DOHH2 (cell line): ENCODE data around the gene C1orf94.
"Not testable (repeated sequence)": the region's sequence is repeated elsewhere in the genome, so short reads cannot be mapped to it uniquely, and the experiment has no call there.

Experiments used
- H3F3A ChIP-seq: fragments of 200-600 bp; sonication (generic), shearing (Covaris generic); 2 replicates; pipeline ENCODE4 v1.6.0; 2016; ENCODE audit warnings: antibody characterized with exemption, mild to moderate bottlenecking; ENCODE audit not compliant: control insufficient read depth, insufficient read depth
- H3K27ac ChIP-seq: fragments of 200-600 bp; sonication (generic); 2 replicates; pipeline ENCODE4 v1.5.1; 2014; ENCODE audit warnings: low read depth, mild to moderate bottlenecking, low read length, moderate library complexity
- H3K27me3 ChIP-seq: fragments of 200-600 bp; sonication (generic); 2 replicates; pipeline ENCODE4 v1.6.1; 2014; ENCODE audit warnings: mild to moderate bottlenecking, low read length, mixed read lengths; ENCODE audit not compliant: control insufficient read depth
- H3K36me3 ChIP-seq: fragments of 200-600 bp; sonication (generic); 2 replicates; pipeline ENCODE4 v1.6.1; 2014; ENCODE audit warnings: mild to moderate bottlenecking, low read length, moderate library complexity, mixed read lengths; ENCODE audit not compliant: control insufficient read depth
- H3K4me1 ChIP-seq: fragments of 200-600 bp; sonication (generic); 2 replicates; pipeline ENCODE4 v1.6.1; 2014; ENCODE audit warnings: mild to moderate bottlenecking, low read length, mixed read lengths; ENCODE audit not compliant: control insufficient read depth
- H3K4me2 ChIP-seq: fragments of 200-600 bp; sonication (generic); 2 replicates; pipeline ENCODE4 v1.6.0; 2014; ENCODE audit warnings: mild to moderate bottlenecking, low read length, moderate library complexity
- H3K4me3 ChIP-seq: fragments of 200-600 bp; sonication (generic); 2 replicates; pipeline ENCODE4 v1.5.1; 2014; ENCODE audit warnings: mild to moderate bottlenecking, low read length, mixed read lengths
- H3K79me2 ChIP-seq: fragments of 200-600 bp; sonication (generic); 2 replicates; pipeline ENCODE4 v1.6.1; 2014; ENCODE audit warnings: mild to moderate bottlenecking, low read length, mixed read lengths; ENCODE audit not compliant: control insufficient read depth
- H3K9me2 ChIP-seq: fragments of 200-600 bp; sonication (generic); replicated peaks from 2 replicates; pipeline ENCODE4 v1.6.1; 2014; ENCODE audit warnings: mild to moderate bottlenecking, low read length, mixed read lengths; ENCODE audit not compliant: control insufficient read depth
- H3K9me3 ChIP-seq: fragments of 200-600 bp; sonication (generic); 2 replicates; pipeline ENCODE4 v1.6.1; 2014; ENCODE audit warnings: antibody characterized with exemption, low read length, mixed read lengths; ENCODE audit not compliant: control insufficient read depth, insufficient read depth
- H4K20me1 ChIP-seq: fragments of 200-600 bp; sonication (generic); 2 replicates; pipeline ENCODE4 v1.6.0; 2014; ENCODE audit warnings: low read depth, mild to moderate bottlenecking, antibody characterized with exemption, low read length, moderate library complexity; ENCODE audit not compliant: control insufficient read depth, insufficient read depth
- CTCF ChIP-seq: fragments of 200-600 bp; sonication (generic); IDR thresholded peaks from one replicate; pipeline ENCODE4 v1.5.1; 2014; ENCODE audit warnings: antibody characterized with exemption, mild to moderate bottlenecking, low read depth, low read length; ENCODE audit not compliant: poor library complexity, severe bottlenecking
- EZH2phosphoT487 ChIP-seq: fragments of 200-600 bp; sonication (generic); IDR thresholded peaks from 2 replicates; pipeline ENCODE4 v1.6.1; 2017; ENCODE audit warnings: borderline replicate concordance, mild to moderate bottlenecking, antibody characterized with exemption, low read length, moderate library complexity, mixed read lengths

Gene C1orf94

GRCh38 chr1:34167389-34167788, 9.3 kb upstream of the C1orf94 start:
- TF ChIP-seq CTCF: no peak
- no peak for TF ChIP-seq EZH2phosphoT487
- Histone ChIP-seq H3K79me2 (no peaks in the 10 kb centered on the region), H3K4me2 (no peak overlapping the region), H3K4me1 (no peaks in the 10 kb centered on the region), H3K9me2 (no peaks in the 10 kb centered on the region), H4K20me1 (no peaks in the 10 kb centered on the region), H3K4me3 (no peak overlapping the region), H3K27me3 (peaks cover 24% of the 10 kb centered on the region), H3K36me3 (no peaks in the 10 kb centered on the region), H3K9me3 (no peaks in the 10 kb centered on the region), H3F3A (no peaks in the 10 kb centered on the region), H3K27ac (no peak overlapping the region)

DNA sequence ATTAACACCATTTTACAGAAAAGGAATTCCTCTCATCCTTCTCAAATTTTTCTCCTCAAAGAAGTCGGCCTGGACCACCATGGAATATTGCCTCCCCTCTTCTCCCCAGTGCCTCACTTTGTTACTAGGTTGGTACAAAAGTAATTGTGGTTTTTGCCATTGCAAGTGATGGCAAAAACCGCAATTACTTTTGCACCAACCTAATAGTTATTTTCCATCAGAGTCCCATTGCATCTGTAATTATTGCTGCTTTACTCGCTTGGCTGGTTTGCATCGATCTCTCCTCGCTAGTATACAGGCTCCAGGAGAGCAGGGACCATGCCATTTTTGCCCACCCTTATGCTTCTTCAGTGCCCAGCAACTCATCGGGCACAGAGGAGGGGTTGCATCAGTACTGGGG, 963 bp upstream of the C1orf94 start:
- Histone ChIP-seq H4K20me1 (no peaks in the 10 kb centered on the region), H3K9me3 (no peaks in the 10 kb centered on the region), H3K4me3 (no peak overlapping the region), H3F3A (no peaks in the 10 kb centered on the region), H3K27me3 (peaks cover 4% of the 10 kb centered on the region; the same call in 1 of the 2 replicates), H3K27ac (no peak overlapping the region), H3K36me3 (no peaks in the 10 kb centered on the region), H3K4me1 (no peaks in the 10 kb centered on the region), H3K9me2 (no peaks in the 10 kb centered on the region), H3K79me2 (no peaks in the 10 kb centered on the region), H3K4me2 (no peak overlapping the region)
- TF ChIP-seq EZH2phosphoT487 (no peak), CTCF (no peak)

GRCh38 chr1:34178072-34178471, 1.4 kb downstream of the C1orf94 start:
- no peak overlapping the region for H3K4me2 ChIP-seq
- H3K27ac ChIP-seq: no peak overlapping the region
- H3K4me3 ChIP-seq: no peak overlapping the region
- TF ChIP-seq EZH2phosphoT487 (no peak), CTCF (no peak)
- no peaks in the 10 kb centered on the region for H3K9me2 ChIP-seq
- no peaks in the 10 kb centered on the region for H3K36me3 ChIP-seq
- no peaks in the 10 kb centered on the region for H3K4me1 ChIP-seq
- no peaks in the 10 kb centered on the region for H3K9me3 ChIP-seq
- H3F3A ChIP-seq: no peaks in the 10 kb centered on the region
- no peaks in the 10 kb centered on the region for H3K79me2 ChIP-seq
- H3K27me3 ChIP-seq: no peaks in the 10 kb centered on the region
- no peaks in the 10 kb centered on the region for H4K20me1 ChIP-seq

DNA sequence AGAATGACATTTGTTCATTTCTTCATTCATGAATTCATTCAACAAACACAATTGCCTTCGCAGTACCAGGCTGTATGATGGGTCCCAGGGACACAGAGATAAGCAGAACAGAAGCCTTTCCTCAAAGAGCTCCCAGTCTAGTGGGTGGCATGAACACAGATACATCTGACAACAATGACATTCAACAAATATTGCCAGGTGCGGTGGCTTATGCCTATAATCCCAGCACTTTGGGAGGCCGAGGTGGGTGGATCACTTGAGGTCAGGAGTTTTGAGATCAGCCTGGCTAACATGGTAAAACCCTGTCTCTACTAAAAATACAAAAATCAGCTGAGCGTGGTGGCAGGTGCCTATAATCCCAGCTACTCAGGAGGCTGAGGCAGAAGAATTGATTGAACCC, 6.7 kb downstream of the C1orf94 start:
- not testable (repeated sequence) for H3K27ac ChIP-seq, H3K79me2 ChIP-seq, H3K36me3 ChIP-seq, H4K20me1 ChIP-seq, H3K4me3 ChIP-seq, H3K9me3 ChIP-seq, H3K4me1 ChIP-seq, H3F3A ChIP-seq, H3K9me2 ChIP-seq, H3K27me3 ChIP-seq, H3K4me2 ChIP-seq
